Measurements from ENCODE around the gene IFT80.

Gene IFT80

GRCh38 chr3:160409812-160410610, 11.0 kb upstream of the IFT80 start:
- no peak for DNase-seq (ENCODE audit: extremely low read depth, low read depth)
- no peak for TF ChIP-seq CTCF (IDR thresholded peaks at IDR 0.05; ENCODE audit: low read depth, low read length)

DNA sequence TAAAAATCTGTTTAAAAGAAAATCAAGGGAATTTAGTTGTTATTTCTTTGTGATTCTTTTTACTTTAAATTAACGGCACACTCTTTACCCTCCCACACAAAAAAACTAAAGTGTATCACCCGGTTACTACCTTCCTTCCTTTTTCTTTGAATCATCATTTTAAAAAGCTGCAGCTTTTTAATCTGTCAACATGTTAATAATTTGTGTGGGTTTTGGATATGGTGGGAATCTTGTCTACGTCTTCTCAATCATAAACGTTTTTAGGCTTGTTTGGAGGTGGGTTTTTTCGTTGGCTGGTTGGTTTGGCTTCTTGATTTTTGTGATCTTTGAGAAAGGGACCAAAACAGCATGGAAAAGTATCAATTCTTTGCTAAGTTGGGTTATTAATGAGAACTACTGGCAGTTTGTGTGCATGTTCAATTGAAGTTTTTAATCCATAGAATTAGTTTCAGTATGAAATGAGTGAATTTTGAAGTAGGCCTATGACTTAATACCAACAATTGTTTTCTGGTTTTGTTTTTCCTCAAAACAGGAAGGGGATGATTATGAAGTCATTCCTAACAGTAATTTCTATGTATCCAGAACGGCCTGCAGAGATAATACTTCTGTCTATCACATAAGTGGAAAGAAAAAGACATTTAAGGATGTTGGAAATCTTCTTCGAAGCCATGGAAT, 4.9 kb upstream of the IFT80 start:
- DNase-seq (ENCODE audit: extremely low read depth, low read depth) = no peak
- no peak for TF ChIP-seq CTCF (IDR thresholded peaks at IDR 0.05; ENCODE audit: low read depth, low read length)

DNA sequence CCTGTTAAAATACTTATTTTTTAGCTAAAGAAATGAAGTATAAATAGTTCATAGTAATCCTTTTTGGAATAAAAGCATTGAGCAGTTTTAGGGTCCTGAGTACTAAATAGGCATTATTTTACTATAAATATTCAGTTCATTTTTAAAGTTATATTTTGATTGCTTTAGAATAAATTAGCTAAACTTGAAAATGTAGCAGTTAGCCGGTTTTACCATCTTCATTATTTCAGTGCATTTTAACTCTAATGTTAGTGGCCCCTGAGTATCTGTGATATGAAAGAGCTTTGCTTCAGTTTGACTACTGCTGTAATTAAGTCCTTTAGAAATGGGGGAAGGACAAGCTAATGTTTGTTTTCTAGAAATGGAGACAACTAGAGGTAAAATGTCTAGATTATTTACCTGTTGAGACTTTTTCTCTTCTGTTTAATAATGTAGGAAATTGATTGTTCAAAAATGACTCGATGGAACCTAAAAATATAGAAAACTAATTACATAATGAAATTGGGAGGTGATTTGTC, 4.1 kb upstream of the IFT80 start:
- no peak for DNase-seq (ENCODE audit: extremely low read depth, low read depth)
- no peak for TF ChIP-seq CTCF (IDR thresholded peaks at IDR 0.05; ENCODE audit: low read depth, low read length)

DNA sequence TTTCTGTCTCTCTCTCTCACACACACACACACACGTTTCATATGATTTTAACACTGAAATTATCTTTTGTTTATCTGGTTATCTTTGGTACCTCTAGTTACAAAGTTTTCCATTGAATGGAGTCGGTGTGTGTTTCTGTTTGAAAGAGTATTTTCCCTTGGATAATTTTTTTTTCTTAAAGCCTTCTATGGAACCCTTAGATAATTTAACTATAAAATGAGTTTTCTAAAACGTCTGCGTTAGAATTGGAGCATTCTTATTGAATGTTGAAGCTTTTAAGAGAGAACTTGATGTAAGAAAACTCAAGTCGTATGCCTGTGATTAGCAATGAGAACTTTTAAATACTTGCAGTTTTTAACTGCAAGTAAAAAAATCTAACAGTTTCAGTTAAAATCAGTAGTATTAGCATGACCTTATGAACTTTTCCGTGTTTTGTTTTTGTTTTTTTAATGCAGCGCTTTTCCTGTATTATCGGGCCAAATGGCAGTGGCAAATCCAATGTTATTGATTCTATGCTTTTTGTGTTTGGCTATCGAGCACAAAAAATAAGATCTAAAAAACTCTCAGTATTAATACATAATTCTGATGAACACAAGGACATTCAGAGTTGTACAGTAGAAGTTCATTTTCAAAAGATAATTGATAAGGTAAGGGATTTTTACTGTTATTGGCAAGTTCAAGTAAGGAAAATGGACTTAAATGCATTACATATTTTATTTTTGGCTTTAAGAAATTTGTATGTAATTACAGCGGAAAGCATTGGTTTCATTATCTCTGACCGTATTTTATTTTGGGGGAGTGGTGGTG, 3.4 kb upstream of the IFT80 start:
- no peak for DNase-seq (ENCODE audit: extremely low read depth, low read depth)
- no peak for TF ChIP-seq CTCF (IDR thresholded peaks at IDR 0.05; ENCODE audit: low read depth, low read length)

- no peak for TF ChIP-seq CTCF (IDR thresholded peaks at IDR 0.05; ENCODE audit: low read depth, low read length)
- DNase-seq (ENCODE audit: extremely low read depth, low read depth) = no peak
These were observed 2.5 kb upstream of the IFT80 start for GRCh38 chr3:160401291-160402095.

DNA sequence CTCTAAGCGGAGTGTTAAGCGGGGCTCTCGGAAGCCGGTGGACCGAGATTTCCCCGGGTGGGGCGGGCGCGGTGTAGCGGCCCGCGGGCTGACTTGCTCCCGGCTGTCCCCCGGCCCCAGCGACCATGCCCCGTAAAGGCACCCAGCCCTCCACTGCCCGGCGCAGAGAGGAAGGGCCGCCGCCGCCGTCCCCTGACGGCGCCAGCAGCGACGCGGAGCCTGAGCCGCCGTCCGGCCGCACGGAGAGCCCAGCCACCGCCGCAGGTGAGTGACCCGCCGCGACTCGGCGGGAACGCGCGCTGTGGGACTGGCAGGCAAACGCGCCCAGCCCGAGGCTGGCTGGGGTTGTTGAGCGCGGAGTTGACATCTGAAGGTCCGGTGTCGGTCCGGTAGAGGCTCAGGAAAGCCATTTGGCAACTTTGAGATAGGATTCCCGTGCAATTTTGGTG, 1.7 kb upstream of the IFT80 start:
- DNase-seq (ENCODE audit: extremely low read depth, low read depth) = no peak

More for the DNA sequence above, 1.7 kb upstream of the IFT80 start:
- TF ChIP-seq CTCF (IDR thresholded peaks at IDR 0.05; ENCODE audit: low read depth, low read length) = no peak
